Activated CD4-positive, alpha-beta T cell treated with anti-CD3 and anti-CD28 coated beads for 48 hours (primary cell): ENCODE results near the gene PRDM16.

Experiments used
- DNase-seq: peaks from one replicate; pipeline ENCODE4 v3.0.0-alpha.2; 2020

The PRDM16 gene

GRCh38 chr1:3170561-3171453 lies 101.8 kb downstream of the PRDM16 start:
- no peak for DNase-seq

GRCh38 chr1:3171761-3172160 lies 102.8 kb downstream of the PRDM16 start:
- no peak for DNase-seq

- no peak for DNase-seq
Observed at GRCh38 chr1:3172431-3173380, 103.7 kb downstream of the PRDM16 start.

- no peak for DNase-seq
Observed at GRCh38 chr1:3173381-3173980, 104.5 kb downstream of the PRDM16 start.

- no peak for DNase-seq
Observed at GRCh38 chr1:3174487-3175247, 105.7 kb downstream of the PRDM16 start.

GRCh38 chr1:3175486-3175885 lies 106.5 kb downstream of the PRDM16 start:
- no peak for DNase-seq

- no peak for DNase-seq
Observed at GRCh38 chr1:3176028-3176427, 107.0 kb downstream of the PRDM16 start.

- no peak for DNase-seq
Observed at GRCh38 chr1:3176820-3177219, 107.8 kb downstream of the PRDM16 start.

- no peak for DNase-seq
Observed at GRCh38 chr1:3178279-3178678, 109.3 kb downstream of the PRDM16 start.

- no peak for DNase-seq
Observed at GRCh38 chr1:3179471-3179870, 110.5 kb downstream of the PRDM16 start.

GRCh38 chr1:3180915-3181314 lies 111.9 kb downstream of the PRDM16 start:
- no peak for DNase-seq

- DNase-seq = no peak
Observed at GRCh38 chr1:3181956-3182355, 113.0 kb downstream of the PRDM16 start.

- no peak for DNase-seq
Observed at GRCh38 chr1:3183411-3183810, 114.4 kb downstream of the PRDM16 start.

- no peak for DNase-seq
Observed at GRCh38 chr1:3183813-3184212, 114.8 kb downstream of the PRDM16 start.

GRCh38 chr1:3184666-3185065 lies 115.7 kb downstream of the PRDM16 start:
- DNase-seq = no peak

GRCh38 chr1:3185896-3186525 lies 117.0 kb downstream of the PRDM16 start:
- no peak for DNase-seq

GRCh38 chr1:3186526-3186921 lies 117.5 kb downstream of the PRDM16 start:
- no peak for DNase-seq

GRCh38 chr1:3187415-3188149 lies 118.6 kb downstream of the PRDM16 start:
- DNase-seq = no peak

- DNase-seq = no peak
Observed at GRCh38 chr1:3188150-3188971, 119.4 kb downstream of the PRDM16 start.
